GM12891 (cell line): ENCODE data around the gene OCSTAMP.

Source experiments
- PAX5 ChIP-seq: IDR thresholded peaks from 2 replicates; pipeline ENCODE4 v1.6.1; 2011; ENCODE audit warnings: low read length, moderate library complexity, mild to moderate bottlenecking; ENCODE audit not compliant: insufficient read depth, severe bottlenecking
- POLR2A ChIP-seq: IDR thresholded peaks from 2 replicates; pipeline ENCODE4 v1.6.1; 2011; ENCODE audit warnings: low read depth, low read length, control low read depth
- POLR2AphosphoS5 ChIP-seq: IDR thresholded peaks from 2 replicates; pipeline ENCODE4 v1.6.1; 2011; ENCODE audit warnings: low read depth, low read length, control low read depth
- POU2F2 ChIP-seq: IDR thresholded peaks from 2 replicates; pipeline ENCODE4 v1.6.1; 2011; ENCODE audit warnings: low read depth, mild to moderate bottlenecking, control low read depth, low read length, moderate library complexity
- SPI1 ChIP-seq: IDR thresholded peaks from 2 replicates; pipeline ENCODE4 v1.6.1; 2011; ENCODE audit warnings: low read depth, low read length, control low read depth
- TAF1 ChIP-seq: IDR thresholded peaks from 2 replicates; pipeline ENCODE4 v1.6.1; 2011; ENCODE audit warnings: low read depth, low read length, control low read depth

GRCh38 chr20:46520976-46521579 lies 29.4 kb downstream of the OCSTAMP start:
- TF ChIP-seq TAF1 = no peak
- TF ChIP-seq POLR2A = no peak
- no peak for TF ChIP-seq POLR2AphosphoS5
- no peak for TF ChIP-seq PAX5
- no peak for TF ChIP-seq SPI1
- no peak for TF ChIP-seq POU2F2
